Activated CD4-positive, alpha-beta T cell treated with anti-CD3 and anti-CD28 coated beads for 1 hour (primary cell): Measurements from ENCODE around the gene MMRN1.

ENCODE experiments used
- DNase-seq: peaks from one replicate; pipeline ENCODE4 v3.0.0-alpha.2; 2020

Gene MMRN1

DNA sequence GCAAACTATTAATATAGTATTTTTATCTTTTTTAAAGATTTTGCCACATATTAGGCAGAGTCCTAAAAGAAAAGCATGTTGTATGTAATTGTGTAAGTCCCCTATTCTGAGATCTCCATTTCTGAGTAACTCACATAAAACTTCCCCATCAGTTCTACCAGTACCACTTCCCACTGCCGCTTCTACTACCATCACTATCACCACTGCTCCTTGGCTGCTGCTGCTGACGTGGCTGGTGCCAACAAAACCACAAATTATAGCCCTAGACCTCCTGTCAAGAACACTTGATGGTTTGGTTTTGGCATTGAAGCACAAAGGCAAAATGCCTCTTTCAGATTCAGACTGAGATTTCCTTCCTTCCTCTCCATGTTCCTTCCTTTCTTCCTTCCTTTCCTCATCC lies 106.4 kb downstream of the MMRN1 start:
- no peak for DNase-seq

DNA sequence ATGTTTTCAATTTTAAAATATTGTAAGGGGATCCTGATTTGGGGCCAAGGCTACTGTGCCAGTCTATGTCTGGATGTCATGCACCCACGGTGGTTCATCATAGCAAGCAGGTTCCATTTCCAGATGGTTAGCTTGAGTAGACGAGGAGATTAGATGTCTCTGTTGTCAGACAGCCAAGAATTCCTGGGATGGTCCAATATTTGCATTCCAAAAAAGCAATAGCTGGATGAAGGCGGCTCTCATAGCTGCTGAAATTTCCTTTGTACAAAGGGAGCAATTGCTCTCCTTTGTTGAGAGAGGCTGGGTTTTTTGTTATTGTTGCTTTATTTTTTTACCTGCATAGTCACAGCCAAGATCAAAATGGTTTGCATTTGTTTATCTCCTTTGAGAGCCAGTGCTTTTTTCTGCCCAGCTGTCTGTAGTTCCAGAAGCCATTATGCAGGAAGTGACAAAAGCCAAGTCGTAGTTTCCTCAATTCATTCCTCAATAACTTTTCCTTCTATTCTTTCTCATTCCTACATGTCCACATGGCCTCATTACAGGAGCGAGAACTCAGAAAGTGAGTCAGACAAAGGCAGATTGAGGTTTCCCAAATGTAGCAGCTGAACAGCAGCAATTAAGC lies 107.9 kb downstream of the MMRN1 start:
- no peak for DNase-seq
